ENCODE data around the gene ARSH.

DNA sequence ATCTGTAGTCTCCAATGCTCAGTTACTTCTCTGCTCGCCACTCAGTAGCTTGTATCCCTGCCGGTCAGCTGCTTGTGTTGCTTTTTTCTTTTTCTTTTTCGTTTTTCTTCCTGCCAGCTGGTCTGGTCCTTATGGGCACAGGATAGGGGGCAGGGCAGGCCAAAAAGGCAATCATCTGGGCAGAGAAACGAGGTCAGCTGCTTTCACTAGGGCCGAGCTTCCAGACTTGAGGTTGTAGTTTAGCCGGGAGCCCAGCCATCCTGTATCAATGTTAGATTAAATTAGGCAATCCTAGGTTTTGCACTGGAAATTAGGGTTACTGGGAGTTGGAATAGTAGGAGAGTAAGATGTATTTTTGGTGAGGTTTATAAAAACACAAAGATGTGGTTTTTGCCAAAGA lies 38.3 kb downstream of the ARSH start:
- TF ChIP-seq, protein P1, sequence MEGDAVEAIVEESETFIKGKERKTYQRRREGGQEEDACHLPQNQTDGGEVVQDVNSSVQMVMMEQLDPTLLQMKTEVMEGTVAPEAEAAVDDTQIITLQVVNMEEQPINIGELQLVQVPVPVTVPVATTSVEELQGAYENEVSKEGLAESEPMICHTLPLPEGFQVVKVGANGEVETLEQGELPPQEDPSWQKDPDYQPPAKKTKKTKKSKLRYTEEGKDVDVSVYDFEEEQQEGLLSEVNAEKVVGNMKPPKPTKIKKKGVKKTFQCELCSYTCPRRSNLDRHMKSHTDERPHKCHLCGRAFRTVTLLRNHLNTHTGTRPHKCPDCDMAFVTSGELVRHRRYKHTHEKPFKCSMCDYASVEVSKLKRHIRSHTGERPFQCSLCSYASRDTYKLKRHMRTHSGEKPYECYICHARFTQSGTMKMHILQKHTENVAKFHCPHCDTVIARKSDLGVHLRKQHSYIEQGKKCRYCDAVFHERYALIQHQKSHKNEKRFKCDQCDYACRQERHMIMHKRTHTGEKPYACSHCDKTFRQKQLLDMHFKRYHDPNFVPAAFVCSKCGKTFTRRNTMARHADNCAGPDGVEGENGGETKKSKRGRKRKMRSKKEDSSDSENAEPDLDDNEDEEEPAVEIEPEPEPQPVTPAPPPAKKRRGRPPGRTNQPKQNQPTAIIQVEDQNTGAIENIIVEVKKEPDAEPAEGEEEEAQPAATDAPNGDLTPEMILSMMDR (IDR thresholded peaks at IDR 0.05; ENCODE audit: low read depth, low read length): no peak
- no peak for TF ChIP-seq EZH2phosphoT487 (IDR thresholded peaks at IDR 0.05; ENCODE audit: low read depth)
